ENCODE measurements around the gene HOXC6. TPM values are rescaled to one million over a fixed set of nuclear protein-coding genes. Genes with fewer than 3 reads are reported as not detected.

The HOXC6 gene
- total and polyA plus RNA-seq, 9 of the 15 experiments (the other 6 are each of a cell fraction or from before 2014, with no cell fraction given), result 0.06 to 4.0 (median 1.4) TPM

DNA sequence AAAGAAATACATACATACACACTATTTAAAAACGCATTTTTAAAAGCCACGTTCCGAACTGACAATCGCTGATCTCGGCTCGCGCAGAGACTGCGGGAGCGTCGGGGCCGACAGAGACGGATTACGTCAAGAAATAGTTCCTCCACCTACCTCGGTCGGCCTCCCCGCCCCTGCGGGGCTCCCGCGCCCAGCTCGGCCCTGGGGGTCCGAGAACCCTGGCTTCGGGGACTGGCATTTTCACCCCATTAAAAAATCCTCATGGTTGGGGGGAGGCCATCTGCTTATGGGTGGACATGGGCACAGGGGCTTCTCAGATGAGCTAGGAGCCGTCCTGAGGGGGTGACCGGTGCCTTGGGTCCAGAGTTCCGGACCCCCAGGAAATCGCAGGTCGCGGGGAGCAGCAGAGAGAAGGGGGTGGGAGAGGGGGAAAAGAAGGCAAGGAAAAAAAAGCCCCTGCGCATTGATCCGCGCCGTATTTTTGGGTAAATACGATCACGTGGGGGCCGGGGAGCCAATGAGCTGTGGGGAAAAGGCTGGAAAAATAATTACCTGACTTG, 28.6 kb upstream of the HOXC6 start (continued):
- TF ChIP-seq CEBPZ (IDR thresholded peaks at IDR 0.05; ENCODE audit: borderline replicate concordance, low read depth, low read length) (no peak), SP2 (IDR thresholded peaks at IDR 0.05; ENCODE audit: extremely low read depth, low read depth, low read length, poor library complexity, severe bottlenecking) (no peak), ELF2 (CRISPR knock-in tag; IDR thresholded peaks at IDR 0.05) (no peak), DIDO1 (tag; IDR thresholded peaks at IDR 0.05; ENCODE audit: low read depth) (no peak; the same call in 1 of the 2 replicates), FOXK2 (conservative IDR thresholded peaks at IDR 0.05 in 1 of 2, IDR thresholded peaks at IDR 0.05 in 1 of 2; ENCODE audit: low read depth in 2 of 2) (peak; percentile 69 to 86; a peak in 3 of 4 replicates), KLF1 (tag; IDR thresholded peaks at IDR 0.05) (no peak), BCOR (IDR thresholded peaks at IDR 0.05) (no peak; the same call in 1 of the 2 replicates), SMARCA5 (IDR thresholded peaks at IDR 0.05) (no peak), CBFA2T3 (IDR thresholded peaks at IDR 0.05) (no peak), U2AF1 (optimal IDR thresholded peaks at IDR 0.05; ENCODE audit: low read depth, low read length) (no peak), MTF1 (CRISPR knock-in tag; IDR thresholded peaks at IDR 0.05; ENCODE audit: borderline replicate concordance) (no peak), SMARCC2 (IDR thresholded peaks at IDR 0.05; ENCODE audit: low read depth) (no peak), CTCFL (IDR thresholded peaks at IDR 0.05; ENCODE audit: borderline replicate concordance, insufficient read depth, low read depth, low read length, poor library complexity, severe bottlenecking) (no peak), ZNF778 (CRISPR knock-in tag; IDR thresholded peaks at IDR 0.05) (no peak), ZZZ3 (IDR thresholded peaks at IDR 0.05) (no peak), ZNF449 (CRISPR knock-in tag; IDR thresholded peaks at IDR 0.05) (no peak), ZNF175 (CRISPR knock-in tag; IDR thresholded peaks at IDR 0.05; ENCODE audit: low read depth) (no peak), ZNF766 (CRISPR knock-in tag; conservative IDR thresholded peaks at IDR 0.05) (no peak), ZNF12 (CRISPR knock-in tag; IDR thresholded peaks at IDR 0.05) (no peak), RFX5 (IDR thresholded peaks at IDR 0.05; ENCODE audit: low read depth, low read length) (no peak)
- TF ChIP-seq, protein P1, sequence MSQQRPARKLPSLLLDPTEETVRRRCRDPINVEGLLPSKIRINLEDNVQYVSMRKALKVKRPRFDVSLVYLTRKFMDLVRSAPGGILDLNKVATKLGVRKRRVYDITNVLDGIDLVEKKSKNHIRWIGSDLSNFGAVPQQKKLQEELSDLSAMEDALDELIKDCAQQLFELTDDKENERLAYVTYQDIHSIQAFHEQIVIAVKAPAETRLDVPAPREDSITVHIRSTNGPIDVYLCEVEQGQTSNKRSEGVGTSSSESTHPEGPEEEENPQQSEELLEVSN (IDR thresholded peaks at IDR 0.05; ENCODE audit: borderline replicate concordance in 1 of 2, extremely low read depth in 1 of 2, insufficient read depth in 1 of 2, insufficient read length in 1 of 2, low read depth in 1 of 2, low read length in 1 of 2, poor library complexity in 1 of 2, severe bottlenecking in 1 of 2), result no peak
